Ectodermal cell (in vitro differentiated cells): ENCODE measurements around the gene CDIPT.
A peak's percentile ranks its signal among the peaks of the same experiment; 100 is the strongest.
"Not testable (repeated sequence)": the region's sequence is repeated elsewhere in the genome, so short reads cannot be mapped to it uniquely, and the experiment has no call there.

ENCODE experiments used
- H3K27ac ChIP-seq: 2 replicates; pipeline ENCODE4 v1.7.0; 2013; ENCODE audit warnings: mild to moderate bottlenecking, low read depth, low read length; ENCODE audit not compliant: insufficient read depth, poor library complexity, severe bottlenecking
- H3K27me3 ChIP-seq: 2 replicates; pipeline ENCODE4 v1.7.0; 2013; ENCODE audit warnings: mild to moderate bottlenecking, low read length; ENCODE audit not compliant: insufficient read depth, control insufficient read depth, poor library complexity, severe bottlenecking
- H3K36me3 ChIP-seq: one replicate; pipeline ENCODE4 v1.7.0; 2013; ENCODE audit warnings: low read length; ENCODE audit not compliant: control insufficient read depth, insufficient read depth
- H3K4me1 ChIP-seq: one replicate; pipeline ENCODE4 v1.7.0; 2013; ENCODE audit warnings: low read length; ENCODE audit not compliant: control insufficient read depth, insufficient read depth
- H3K4me3 ChIP-seq: 2 replicates; pipeline ENCODE4 v1.7.0; 2013; ENCODE audit warnings: low read depth, low read length, control low read depth; ENCODE audit not compliant: insufficient read depth
- H3K9me3 ChIP-seq: 2 replicates; pipeline ENCODE4 v1.7.0; 2013; ENCODE audit warnings: mild to moderate bottlenecking, low read length, moderate library complexity; ENCODE audit not compliant: control insufficient read depth
- WGBS, 2 experiments: methylation state at CpG; one replicate each; pipeline ENCODE4 v1.1.7; 2013; ENCODE audit warnings: missing lambda C conversion rate in 2 of 2; 5-methylcytosine and 5-hydroxymethylcytosine counted together

The CDIPT gene

GRCh38 chr16:29877266-29877961 is 14.4 kb upstream of the CDIPT start:
- WGBS, 2 experiments = 30 to 32% methylated on average over 28 of the region's 28 CpGs
- peaks cover 20% of the 10 kb centered on the region for H3K27me3 ChIP-seq
- H3K4me3 ChIP-seq = peak overlapping the region; percentile 13
- H3K27ac ChIP-seq = no peak overlapping the region
- H3K9me3 ChIP-seq = no peaks in the 10 kb centered on the region
- no peaks in the 10 kb centered on the region for H3K4me1 ChIP-seq
- no peaks in the 10 kb centered on the region for H3K36me3 ChIP-seq

GRCh38 chr16:29876594-29877249 is 13.7 kb upstream of the CDIPT start:
- Histone ChIP-seq H3K27me3 (peaks cover 20% of the 10 kb centered on the region), H3K27ac (no peak overlapping the region), H3K4me1 (no peaks in the 10 kb centered on the region), H3K36me3 (no peaks in the 10 kb centered on the region), H3K9me3 (no peaks in the 10 kb centered on the region), H3K4me3 (peak overlapping the region; percentile 13)
- 37 to 41% methylated on average over 45 of the region's 45 CpGs for WGBS, 2 experiments

GRCh38 chr16:29876217-29876593 is 13.2 kb upstream of the CDIPT start:
- H3K27me3 ChIP-seq = peaks cover 20% of the 10 kb centered on the region
- H3K36me3 ChIP-seq = no peaks in the 10 kb centered on the region
- no peak overlapping the region for H3K4me3 ChIP-seq
- no peak overlapping the region for H3K27ac ChIP-seq
- no peaks in the 10 kb centered on the region for H3K4me1 ChIP-seq
- no peaks in the 10 kb centered on the region for H3K9me3 ChIP-seq
- WGBS, 2 experiments = 53 to 55% methylated on average over 18 of the region's 18 CpGs

GRCh38 chr16:29875206-29875605 is 12.2 kb upstream of the CDIPT start:
- Histone ChIP-seq H3K36me3 (no peaks in the 10 kb centered on the region), H3K4me1 (no peaks in the 10 kb centered on the region), H3K4me3 (no peak overlapping the region), H3K27me3 (peaks cover 20% of the 10 kb centered on the region), H3K9me3 (no peaks in the 10 kb centered on the region), H3K27ac (no peak overlapping the region)
- WGBS, 2 experiments = 93 to 94% methylated on average over 6 of the region's 6 CpGs

- no peaks in the 10 kb centered on the region for H3K9me3 ChIP-seq
- 95% methylated on average over 26 of the region's 26 CpGs for WGBS, 2 experiments
- H3K27me3 ChIP-seq = peaks cover 20% of the 10 kb centered on the region
- H3K4me1 ChIP-seq = no peaks in the 10 kb centered on the region
- no peaks in the 10 kb centered on the region for H3K36me3 ChIP-seq
- H3K27ac ChIP-seq = no peak overlapping the region
- H3K4me3 ChIP-seq = no peak overlapping the region
Observed at GRCh38 chr16:29873319-29873718, 10.3 kb upstream of the CDIPT start.

GRCh38 chr16:29871822-29872546 is 9.0 kb upstream of the CDIPT start:
- H3K36me3 ChIP-seq = no peaks in the 10 kb centered on the region
- no peak overlapping the region for H3K4me3 ChIP-seq
- 95 to 96% methylated on average over 16 of the region's 16 CpGs for WGBS, 2 experiments
- peaks cover 12% of the 10 kb centered on the region for H3K27me3 ChIP-seq
- H3K27ac ChIP-seq = no peak overlapping the region
- H3K4me1 ChIP-seq = no peaks in the 10 kb centered on the region
- no peaks in the 10 kb centered on the region for H3K9me3 ChIP-seq

- H3K4me3 ChIP-seq, H3K9me3 ChIP-seq, H3K27ac ChIP-seq, H3K27me3 ChIP-seq, H3K4me1 ChIP-seq, H3K36me3 ChIP-seq: not testable (repeated sequence)
- 93 to 96% methylated on average over 8 of the region's 8 CpGs for WGBS, 2 experiments
Observed at GRCh38 chr16:29869067-29869466, 6.0 kb upstream of the CDIPT start.

- no peaks in the 10 kb centered on the region for H3K4me1 ChIP-seq
- WGBS, 2 experiments = 90 to 92% methylated on average over 8 of the region's 8 CpGs
- H3K36me3 ChIP-seq = no peaks in the 10 kb centered on the region
- no peak overlapping the region for H3K27ac ChIP-seq
- no peak overlapping the region for H3K4me3 ChIP-seq
- no peaks in the 10 kb centered on the region for H3K27me3 ChIP-seq
- no peaks in the 10 kb centered on the region for H3K9me3 ChIP-seq
Observed at GRCh38 chr16:29868396-29869009, 5.5 kb upstream of the CDIPT start.

- Histone ChIP-seq H3K4me1 (no peaks in the 10 kb centered on the region), H3K9me3 (no peaks in the 10 kb centered on the region), H3K36me3 (peaks cover 8% of the 10 kb centered on the region), H3K4me3 (no peak overlapping the region), H3K27me3 (no peaks in the 10 kb centered on the region), H3K27ac (no peak overlapping the region)
- 92% methylated on average over 9 of the region's 9 CpGs for WGBS, 2 experiments
Observed at GRCh38 chr16:29864205-29864604, 1.2 kb upstream of the CDIPT start.

- peak overlapping the region; percentile 16 for H3K4me3 ChIP-seq
- no peaks in the 10 kb centered on the region for H3K4me1 ChIP-seq
- H3K36me3 ChIP-seq = peaks cover 8% of the 10 kb centered on the region
- H3K27me3 ChIP-seq = no peaks in the 10 kb centered on the region
- 39 to 43% methylated on average over 16 of the region's 16 CpGs for WGBS, 2 experiments
- no peak overlapping the region for H3K27ac ChIP-seq
- no peaks in the 10 kb centered on the region for H3K9me3 ChIP-seq
Observed at GRCh38 chr16:29863669-29863984, 601 bp upstream of the CDIPT start.
